GM12878 (cell line): ENCODE measurements around the gene CXCR6. TPM values are rescaled to one million over a fixed set of nuclear protein-coding genes. Genes with fewer than 3 reads are reported as not detected.

Source experiments
- ATAC-seq: fragments of 200-7000 bp; cut with Tn5 transposase; 3 replicates; pipeline ENCODE4 v1.9.1; 2020; ENCODE audit warnings: mild to moderate bottlenecking, moderate library complexity
- BruUV-seq: library from RNA; stranded (reverse); fragments of 400-500 nt; replicated peaks from 2 replicates; lab custom pipeline; 2021; lab: Mats Ljungman, UMichigan
- CTCF ChIA-PET: fragments of 300-600 bp; sonication (Branson Sonifier 250); formaldehyde crosslinking; extraction: SDS; loops from one replicate; lab custom pipeline; 2021; ENCODE audit warnings: inconsistent platforms; lab: Yijun Ruan, JAX
- POLR2A ChIA-PET: fragments of 350-600 bp; formaldehyde crosslinking; extraction: SDS; loops from one replicate; lab custom pipeline; 2021; ENCODE audit warnings: inconsistent platforms; lab: Charles Lee
- RAD21 ChIA-PET: fragments of 300-600 bp; sonication (Branson Sonifier 250); formaldehyde crosslinking; loops from one replicate; lab custom pipeline; 2023; ENCODE audit warnings: antibody characterized with exemption; ENCODE audit not compliant: unreplicated experiment; lab: Charles Lee
- SMC1A ChIA-PET: fragments of 300-600 bp; sonication (Branson Sonifier 250); formaldehyde crosslinking; loops from one replicate; lab custom pipeline; 2023; ENCODE audit not compliant: unreplicated experiment, uncharacterized antibody; lab: Charles Lee
- DNase-seq: peaks from one replicate; pipeline ENCODE4 v3.0.0-alpha.2; 2011; ENCODE audit warnings: low read depth, low spot score
- FAIRE-seq: peaks from 3 replicates; lab custom pipeline; 2011; peaks lifted over from hg19 to GRCh38; lab: Jason Lieb, UNC
- H2AFZ ChIP-seq: 2 replicates; pipeline ENCODE4 v1.6.0; 2011; ENCODE audit warnings: low read depth, low read length, control low read depth; ENCODE audit not compliant: control insufficient read depth
- H3K27ac ChIP-seq: 2 replicates; pipeline ENCODE4 v1.5.1; 2011; ENCODE audit warnings: control low read depth; ENCODE audit not compliant: control insufficient read depth, insufficient read depth
- H3K27me3 ChIP-seq, 2 experiments: replicated peaks in 1 of 2; 2 replicates each; pipeline versions ENCODE4 v1.6.0 to v1.6.1; 2011; ENCODE audit warnings: low read length in 1 of 2; ENCODE audit not compliant: control insufficient read depth in 2 of 2, insufficient read depth in 2 of 2
- H3K36me3 ChIP-seq, 2 experiments: 2 replicates each; pipeline ENCODE4 v1.5.1; 2011; ENCODE audit warnings: low read length in 1 of 2; ENCODE audit not compliant: control insufficient read depth in 2 of 2, insufficient read depth in 2 of 2
- H3K4me1 ChIP-seq: 2 replicates; pipeline ENCODE4 v1.6.1; 2011; ENCODE audit warnings: mild to moderate bottlenecking, low read length, moderate library complexity, mixed read lengths; ENCODE audit not compliant: control insufficient read depth, insufficient read depth
- H3K4me2 ChIP-seq: 2 replicates; pipeline ENCODE4 v1.6.0; 2011; ENCODE audit warnings: control low read depth; ENCODE audit not compliant: control insufficient read depth, insufficient read depth
- H3K4me3 ChIP-seq: fragments of 200-600 bp; sonication (generic); 2 replicates; pipeline ENCODE4 v1.5.1; 2016
- H3K79me2 ChIP-seq: 2 replicates; pipeline ENCODE4 v1.6.0; 2011; ENCODE audit warnings: low read length; ENCODE audit not compliant: control insufficient read depth, insufficient read depth
- H3K9ac ChIP-seq: 2 replicates; pipeline ENCODE4 v1.8.0; 2011; ENCODE audit warnings: low read length, control low read depth, mixed read lengths; ENCODE audit not compliant: control insufficient read depth, insufficient read depth
- H3K9me3 ChIP-seq: replicated peaks from 3 replicates; pipeline ENCODE4 v1.5.1; 2011; ENCODE audit warnings: mild to moderate bottlenecking, low read length; ENCODE audit not compliant: control insufficient read depth, insufficient read depth
- H4K20me1 ChIP-seq: 2 replicates; pipeline ENCODE4 v1.6.0; 2011; ENCODE audit not compliant: control insufficient read depth, insufficient read depth
- BCLAF1 ChIP-seq: fragments of 450-650 bp; IDR thresholded peaks from 2 replicates; pipeline ENCODE4 v1.6.1; 2017; ENCODE audit warnings: antibody characterized with exemption, mild to moderate bottlenecking, moderate library complexity
- CHD1 ChIP-seq: IDR thresholded peaks from 2 replicates; pipeline ENCODE4 v1.6.1; 2012; ENCODE audit warnings: low read depth, low read length, improper control_type of control experiment
- CREM ChIP-seq: IDR thresholded peaks from 2 replicates; pipeline ENCODE4 v1.6.1; 2014; ENCODE audit warnings: antibody characterized with exemption, low read depth
- EED ChIP-seq: sonication (generic); IDR thresholded peaks from 2 replicates; pipeline ENCODE4 v1.6.1; 2016; ENCODE audit warnings: antibody characterized with exemption, low read depth
- FOXM1 ChIP-seq: IDR thresholded peaks from 2 replicates; pipeline ENCODE4 v1.6.1; 2012; ENCODE audit warnings: low read depth, mild to moderate bottlenecking, inconsistent platforms, low read length, moderate library complexity
- GABPA ChIP-seq: IDR thresholded peaks from 2 replicates; pipeline ENCODE4 v1.6.1; 2014; ENCODE audit warnings: antibody characterized with exemption, low read depth, mild to moderate bottlenecking, inconsistent platforms
- HDAC2 ChIP-seq: fragments of 200-600 bp; sonication (generic); IDR thresholded peaks from 2 replicates; pipeline ENCODE4 v1.6.1; 2017
- POLR2AphosphoS2 ChIP-seq: IDR thresholded peaks from 2 replicates; pipeline ENCODE4 v1.6.1; 2011; ENCODE audit warnings: low read depth, mild to moderate bottlenecking, low read length, improper control_type of control experiment, moderate library complexity
- RAD21 ChIP-seq: IDR thresholded peaks from 2 replicates; pipeline ENCODE4 v1.6.1; 2011; ENCODE audit warnings: mild to moderate bottlenecking, low read depth, low read length, moderate library complexity; ENCODE audit not compliant: insufficient read depth
- RELA ChIP-seq: fragments of 450-650 bp; IDR thresholded peaks from 2 replicates; pipeline ENCODE4 v1.8.0; 2014; ENCODE audit warnings: borderline replicate concordance; ENCODE audit not compliant: partially characterized antibody
- SMAD1 ChIP-seq: fragments of 450-650 bp; IDR thresholded peaks from 2 replicates; pipeline ENCODE4 v1.6.1; 2018; ENCODE audit warnings: mild to moderate bottlenecking, low read depth; ENCODE audit not compliant: partially characterized antibody
- STAT1 ChIP-seq: fragments of 450-650 bp; conservative IDR thresholded peaks from 2 replicates; pipeline ENCODE4 v1.6.1; 2014; ENCODE audit warnings: antibody characterized with exemption, mild to moderate bottlenecking
- SUZ12 ChIP-seq: fragments of 200-600 bp; sonication (generic); IDR thresholded peaks from one replicate; pipeline ENCODE4 v1.6.1; 2018; ENCODE audit warnings: antibody characterized with exemption, mild to moderate bottlenecking; ENCODE audit not compliant: unreplicated experiment
- TBL1XR1 ChIP-seq: IDR thresholded peaks from 2 replicates; pipeline ENCODE4 v1.6.1; 2012; ENCODE audit warnings: low read depth, low read length, improper control_type of control experiment
- ZBED1 ChIP-seq: IDR thresholded peaks from 2 replicates; pipeline ENCODE4 v1.6.1; 2016; ENCODE audit warnings: borderline replicate concordance
- WGBS: methylation state at CpG from one replicate; pipeline ENCODE4 v1.1.6; 2016; ENCODE audit warnings: low lambda C conversion rate; ENCODE audit not compliant: insufficient replicate concordance, insufficient coverage; ENCODE audit errors: missing lambda C conversion rate; 5-methylcytosine and 5-hydroxymethylcytosine counted together
- in situ Hi-C: fragments of 300-500 bp; cut with MboI; formaldehyde crosslinking; loops from 9 replicates; pipeline ENCODE4 v1.14.3; 2018; ENCODE audit warnings: mixed read lengths
- intact Hi-C: fragments of 100-400 bp; cut with micrococcal nuclease; formaldehyde crosslinking; loops from one replicate; pipeline ENCODE4 v1.14.2; 2022; ENCODE audit not compliant: unreplicated experiment
- polyA plus RNA-seq, 11 experiments: library from polyadenylated mRNA; depleted of rRNA in 4 of 11; unstranded in 6 of 11; stranded (reverse) in 5 of 11; fragments of >200 nt; fragmentation: Nextera tagmentation in 4 of 11; fragmentation: Illumina TruSeq in 1 of 11; extraction: Ambion mirVana in 4 of 11; extraction: Trizol in 1 of 11; gene quantifications; 1 replicate in 1 of 11; 2 replicates in 10 of 11; pipeline versions ENCODE4 v1.2.1 to v1.2.3, GENCODE V29; 2011 to 2016; ENCODE audit warnings: inconsistent platforms in 2 of 11, missing spikeins in 2 of 11, low read depth in 1 of 11
- total RNA-seq, 4 experiments: library from RNA; depleted of rRNA in 3 of 4; stranded (reverse); fragments of >200 nt in 3 of 4; fragmentation: Illumina TruSeq in 1 of 4; extraction: Trizol in 1 of 4; gene quantifications; 2 replicates each; pipeline versions ENCODE4 v1.2.1 to v1.2.3, GENCODE V29; 2013 to 2021
- TF ChIP-seq, protein P1 (sequence below): IDR thresholded peaks from 2 replicates; pipeline ENCODE4 v1.6.1; 2011; ENCODE audit warnings: low read depth, low read length, improper control_type of control experiment, borderline replicate concordance
- TF ChIP-seq, protein P2 (sequence below): fragments of 450-650 bp; IDR thresholded peaks from 2 replicates; pipeline ENCODE4 v1.6.1; 2017; ENCODE audit warnings: mild to moderate bottlenecking, moderate library complexity

Gene CXCR6
- total and polyA plus RNA-seq, 10 of the 15 experiments (the other 5 are each of a cell fraction or from before 2014, with no cell fraction given): 0.04 to 0.20 (median 0.12) TPM; not detected in 5

DNA sequence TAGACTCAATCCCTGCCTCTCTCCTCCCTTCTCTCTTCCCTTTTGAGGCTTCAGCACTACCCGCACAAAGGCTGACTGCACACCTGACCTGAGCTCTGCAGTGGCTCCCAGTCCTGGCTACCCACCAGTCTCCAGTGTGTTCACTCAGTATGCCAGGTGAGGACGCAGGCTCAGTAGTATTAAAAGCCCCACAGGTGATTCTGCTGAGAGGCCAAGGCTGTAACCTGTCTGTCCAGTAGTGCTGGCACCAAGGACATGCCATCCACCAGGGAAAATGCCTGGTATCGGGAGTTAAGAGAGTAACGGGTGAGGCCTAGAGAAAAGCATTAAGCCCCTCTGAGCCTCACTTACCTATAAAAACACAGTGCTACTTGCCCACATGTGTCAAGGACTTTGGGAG lies 31.4 kb downstream of the CXCR6 start (continued):
- no peak for TF ChIP-seq RELA
- no peak for TF ChIP-seq EED
- no peak for TF ChIP-seq CREM
- TF ChIP-seq GABPA: no peak
- TF ChIP-seq, protein P1, sequence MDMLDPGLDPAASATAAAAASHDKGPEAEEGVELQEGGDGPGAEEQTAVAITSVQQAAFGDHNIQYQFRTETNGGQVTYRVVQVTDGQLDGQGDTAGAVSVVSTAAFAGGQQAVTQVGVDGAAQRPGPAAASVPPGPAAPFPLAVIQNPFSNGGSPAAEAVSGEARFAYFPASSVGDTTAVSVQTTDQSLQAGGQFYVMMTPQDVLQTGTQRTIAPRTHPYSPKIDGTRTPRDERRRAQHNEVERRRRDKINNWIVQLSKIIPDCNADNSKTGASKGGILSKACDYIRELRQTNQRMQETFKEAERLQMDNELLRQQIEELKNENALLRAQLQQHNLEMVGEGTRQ: no peak
- no peak for TF ChIP-seq ZBED1
- no peak for TF ChIP-seq SMAD1
- TF ChIP-seq HDAC2: no peak
- TF ChIP-seq TBL1XR1: no peak
- TF ChIP-seq CHD1: no peak
- TF ChIP-seq STAT1: no peak

DNA sequence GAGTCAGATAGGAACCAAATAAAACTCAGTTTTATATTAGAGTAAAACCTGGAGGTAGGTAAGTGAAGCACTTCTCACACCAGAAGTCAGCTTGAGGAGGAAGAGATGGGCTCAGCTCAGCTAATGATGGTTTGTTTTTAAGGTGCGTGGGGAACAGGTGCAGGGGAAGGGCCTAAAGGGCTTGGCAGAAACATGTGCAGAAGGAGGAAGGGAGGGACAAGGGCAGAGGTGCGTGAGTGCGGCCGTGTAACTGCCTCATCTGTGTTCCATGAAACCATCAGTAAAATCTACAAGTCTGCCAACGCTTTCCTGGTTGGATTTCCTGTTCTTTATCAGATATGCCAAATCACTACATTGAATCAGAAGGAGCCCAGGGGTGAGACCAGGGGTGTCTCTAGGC lies 32.4 kb downstream of the CXCR6 start:
- 100% methylated on average over 5 of the region's 5 CpGs for whole genome bisulfite sequencing
- no peak for FAIRE-seq
- TF ChIP-seq SUZ12: no peak
- TF ChIP-seq POLR2AphosphoS2: no peak
- TF ChIP-seq TBL1XR1: no peak
- TF ChIP-seq RAD21: no peak
- TF ChIP-seq, protein P2, sequence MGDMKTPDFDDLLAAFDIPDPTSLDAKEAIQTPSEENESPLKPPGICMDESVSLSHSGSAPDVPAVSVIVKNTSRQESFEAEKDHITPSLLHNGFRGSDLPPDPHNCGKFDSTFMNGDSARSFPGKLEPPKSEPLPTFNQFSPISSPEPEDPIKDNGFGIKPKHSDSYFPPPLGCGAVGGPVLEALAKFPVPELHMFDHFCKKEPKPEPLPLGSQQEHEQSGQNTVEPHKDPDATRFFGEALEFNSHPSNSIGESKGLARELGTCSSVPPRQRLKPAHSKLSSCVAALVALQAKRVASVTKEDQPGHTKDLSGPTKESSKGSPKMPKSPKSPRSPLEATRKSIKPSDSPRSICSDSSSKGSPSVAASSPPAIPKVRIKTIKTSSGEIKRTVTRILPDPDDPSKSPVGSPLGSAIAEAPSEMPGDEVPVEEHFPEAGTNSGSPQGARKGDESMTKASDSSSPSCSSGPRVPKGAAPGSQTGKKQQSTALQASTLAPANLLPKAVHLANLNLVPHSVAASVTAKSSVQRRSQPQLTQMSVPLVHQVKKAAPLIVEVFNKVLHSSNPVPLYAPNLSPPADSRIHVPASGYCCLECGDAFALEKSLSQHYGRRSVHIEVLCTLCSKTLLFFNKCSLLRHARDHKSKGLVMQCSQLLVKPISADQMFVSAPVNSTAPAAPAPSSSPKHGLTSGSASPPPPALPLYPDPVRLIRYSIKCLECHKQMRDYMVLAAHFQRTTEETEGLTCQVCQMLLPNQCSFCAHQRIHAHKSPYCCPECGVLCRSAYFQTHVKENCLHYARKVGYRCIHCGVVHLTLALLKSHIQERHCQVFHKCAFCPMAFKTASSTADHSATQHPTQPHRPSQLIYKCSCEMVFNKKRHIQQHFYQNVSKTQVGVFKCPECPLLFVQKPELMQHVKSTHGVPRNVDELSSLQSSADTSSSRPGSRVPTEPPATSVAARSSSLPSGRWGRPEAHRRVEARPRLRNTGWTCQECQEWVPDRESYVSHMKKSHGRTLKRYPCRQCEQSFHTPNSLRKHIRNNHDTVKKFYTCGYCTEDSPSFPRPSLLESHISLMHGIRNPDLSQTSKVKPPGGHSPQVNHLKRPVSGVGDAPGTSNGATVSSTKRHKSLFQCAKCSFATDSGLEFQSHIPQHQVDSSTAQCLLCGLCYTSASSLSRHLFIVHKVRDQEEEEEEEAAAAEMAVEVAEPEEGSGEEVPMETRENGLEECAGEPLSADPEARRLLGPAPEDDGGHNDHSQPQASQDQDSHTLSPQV: no peak
- TF ChIP-seq FOXM1: no peak
- no peak for TF ChIP-seq BCLAF1

More for the DNA sequence above, 32.4 kb downstream of the CXCR6 start:
- peaks cover 5 to 12% of the 10 kb centered on the region in 2 experiments for H3K36me3 ChIP-seq
- SMC1A ChIA-PET: interaction anchor here (2.1 kb wide), 1 partner anchor 22 kb away, joined by 5 read pairs; no protein-coding TSS in a partner anchor
- H3K9me3 ChIP-seq: no peaks in the 10 kb centered on the region
- no peak overlapping the region for H3K4me2 ChIP-seq
- in situ Hi-C loops (no loop called here), intact Hi-C loops (no loop called here)
- H3K4me1 ChIP-seq: peaks cover 27% of the 10 kb centered on the region
- ATAC-seq (no peak), DNase-seq (no peak)
- no peaks in the 10 kb centered on the region for H4K20me1 ChIP-seq
- no peak overlapping the region for H2AFZ ChIP-seq
- H3K27ac ChIP-seq: no peak overlapping the region
- no peaks in the 10 kb centered on the region for H3K79me2 ChIP-seq
- H3K27me3 ChIP-seq: no peaks in the 10 kb centered on the region
- POLR2A ChIA-PET: interaction anchor here (2.0 kb wide), 1 partner anchor 13 kb away, joined by 5 read pairs; no protein-coding TSS in a partner anchor
- BruUV-seq: no TSS peak
- RAD21 ChIA-PET: interaction anchor here (3.0 kb wide), 1 partner anchor 101 kb away, joined by 10 read pairs; no protein-coding TSS in a partner anchor
- H3K4me3 ChIP-seq: no peak overlapping the region
- CTCF ChIA-PET: interaction anchor here (1.5 to 2.0 kb wide), 2 partner anchors 37 to 39 kb away, joined by 3 to 6 read pairs; no protein-coding TSS in a partner anchor
- no peak overlapping the region for H3K9ac ChIP-seq
